Stimulated activated CD8-positive, alpha-beta memory T cell treated with anti-CD3 and anti-CD28 coated beads, Interleukin-7, amount 100 ng/mL, for 24 hours (primary cell): Measurements from ENCODE around the gene AK1.
A peak's percentile ranks its signal among the peaks of the same experiment; 100 is the strongest.

ENCODE experiments used
- DNase-seq: peaks from one replicate; pipeline ENCODE4 v3.0.0-alpha.2; 2020; ENCODE audit warnings: low read depth

AK1 gene

GRCh38 chr9:127908660-127908926 lies 31.1 kb upstream of the AK1 start:
- DNase-seq = no peak

DNA sequence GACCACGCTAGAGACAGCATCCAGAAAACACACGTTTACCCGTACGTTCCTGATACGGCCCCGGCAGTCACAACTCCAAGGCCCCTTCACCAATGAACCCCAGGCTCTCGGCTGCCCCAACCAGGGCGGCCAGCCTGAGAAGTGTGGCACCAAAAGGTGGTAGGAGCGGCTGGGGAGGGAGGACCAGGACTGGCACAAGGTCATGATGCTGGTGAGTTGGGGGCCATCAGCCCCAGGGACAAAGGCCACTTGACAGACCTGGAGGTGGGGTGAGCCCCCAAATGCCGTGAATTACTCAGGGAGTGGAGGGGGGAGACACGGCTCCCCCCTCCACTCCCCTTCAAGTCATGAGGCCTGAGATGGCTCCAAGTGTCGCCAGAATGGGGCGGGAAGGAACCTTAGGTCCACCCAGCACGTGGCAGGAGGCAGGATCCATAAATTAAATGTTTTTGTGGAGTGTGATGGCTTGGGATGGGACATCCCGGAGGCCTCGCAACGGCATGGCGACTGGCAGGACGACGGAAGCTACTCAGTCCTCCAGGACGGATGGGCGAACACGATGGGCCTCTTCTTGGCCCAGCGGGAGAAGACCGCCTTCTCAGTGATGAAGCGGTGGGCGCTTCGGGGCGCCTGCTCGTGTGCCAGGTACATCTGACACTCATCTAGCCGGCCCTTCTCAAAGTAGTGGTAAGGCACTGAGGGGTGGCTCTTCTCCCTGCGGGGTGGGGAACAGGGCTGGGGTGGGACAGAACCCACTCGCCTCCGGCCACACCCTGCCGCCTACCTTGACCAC lies 30.6 kb upstream of the AK1 start:
- no peak for DNase-seq

DNA sequence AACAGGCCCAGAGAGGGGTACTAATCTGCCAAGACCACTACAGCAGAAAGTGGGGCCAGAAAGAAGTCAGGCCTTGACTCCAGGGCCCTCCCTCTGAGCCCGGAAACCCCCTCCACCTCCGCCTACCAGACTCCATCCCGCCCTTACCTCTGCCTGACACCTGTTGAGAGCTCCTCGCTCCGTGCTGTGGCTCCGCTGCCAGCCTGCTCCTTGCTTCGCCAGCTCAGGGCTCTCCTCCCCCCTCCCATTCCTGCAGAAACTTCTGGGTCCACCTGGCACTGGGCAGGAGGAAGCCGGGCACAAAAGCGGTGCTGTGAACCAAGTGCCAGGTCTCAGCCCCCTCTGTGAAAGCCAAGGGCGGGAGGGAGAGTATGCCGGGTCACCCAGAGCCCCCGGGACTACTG lies 28.3 kb upstream of the AK1 start:
- DNase-seq = no peak

DNA sequence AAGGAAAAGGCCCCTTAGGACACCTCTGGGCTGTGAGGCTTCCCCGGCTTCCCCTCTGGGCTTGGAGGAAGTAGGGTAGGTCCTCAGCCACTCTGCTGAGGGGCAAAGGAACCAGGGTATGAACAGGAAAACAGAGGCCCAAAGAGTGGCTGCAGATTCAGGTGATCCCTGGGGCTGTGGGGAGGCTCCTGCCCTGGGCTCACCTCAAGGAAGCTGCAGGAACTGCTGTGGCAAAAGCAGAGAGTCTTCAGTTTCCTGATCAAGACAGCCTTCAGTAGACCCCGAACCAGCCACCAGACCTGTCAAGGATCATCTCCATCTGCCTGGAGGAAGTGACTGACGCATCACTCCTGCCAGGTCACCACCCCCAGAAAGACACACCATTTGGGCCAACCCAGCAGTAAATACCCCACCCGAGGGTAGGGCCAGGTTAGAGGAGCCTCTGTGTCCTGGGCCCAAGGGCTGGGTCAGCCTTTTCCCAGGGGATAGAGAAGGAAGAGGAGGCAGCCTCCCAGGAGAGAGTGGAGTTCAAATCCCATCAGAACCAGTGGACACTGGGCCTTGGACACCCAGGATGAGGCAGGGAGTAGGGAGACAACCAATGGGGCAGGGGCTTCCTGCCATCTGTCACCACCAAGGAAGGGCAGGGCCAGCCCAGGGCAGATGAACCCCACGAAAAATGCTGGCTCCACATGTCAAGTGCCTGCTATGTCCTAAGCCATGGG lies 27.7 kb upstream of the AK1 start:
- DNase-seq = no peak

- DNase-seq = no peak
These were observed 27.1 kb upstream of the AK1 start for GRCh38 chr9:127904561-127905003.

DNA sequence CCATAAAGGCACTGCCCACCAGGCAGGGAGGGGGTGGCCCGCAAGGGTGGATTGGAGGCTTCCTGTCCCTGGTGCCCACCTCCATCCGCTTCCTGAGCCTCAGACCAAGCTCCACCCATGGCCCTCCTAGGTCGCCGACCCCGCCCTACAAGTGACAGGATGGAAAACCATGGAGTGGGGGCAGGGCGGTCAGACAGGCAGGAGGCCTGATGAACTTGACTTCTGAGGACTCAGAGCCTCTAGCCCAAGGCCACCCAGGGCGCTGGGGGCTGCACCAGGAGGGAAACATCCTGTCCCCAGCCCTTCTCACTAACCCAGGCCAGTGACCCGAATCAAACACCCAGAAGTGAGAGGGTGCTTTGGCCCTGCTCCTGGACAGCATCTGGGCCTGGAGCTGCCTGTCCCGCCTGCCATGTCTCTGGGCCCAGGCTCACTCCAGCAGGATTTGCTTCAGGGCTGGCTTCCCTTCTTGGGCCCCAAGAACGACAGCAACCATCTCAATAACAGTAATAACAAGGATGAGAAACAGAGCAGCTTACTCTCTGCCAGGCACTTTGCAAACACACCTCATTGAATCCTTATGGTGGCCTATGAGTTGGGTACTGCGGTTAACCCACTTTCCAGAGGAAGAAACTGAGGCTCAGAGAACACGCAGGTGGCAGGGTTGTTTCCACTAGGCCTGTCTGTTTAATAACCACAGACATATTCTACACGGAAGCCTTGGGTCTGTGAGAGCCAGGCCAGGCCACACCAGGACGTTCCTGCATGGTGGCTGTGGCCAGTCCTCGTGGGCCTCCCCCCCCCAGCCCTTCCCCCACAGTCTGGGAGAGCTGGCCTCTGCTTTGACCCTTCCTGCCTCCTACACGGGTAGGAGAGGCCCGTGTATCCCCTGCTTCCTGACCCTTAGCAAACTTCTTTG lies 26.3 kb upstream of the AK1 start:
- DNase-seq = peak; percentile 74

DNA sequence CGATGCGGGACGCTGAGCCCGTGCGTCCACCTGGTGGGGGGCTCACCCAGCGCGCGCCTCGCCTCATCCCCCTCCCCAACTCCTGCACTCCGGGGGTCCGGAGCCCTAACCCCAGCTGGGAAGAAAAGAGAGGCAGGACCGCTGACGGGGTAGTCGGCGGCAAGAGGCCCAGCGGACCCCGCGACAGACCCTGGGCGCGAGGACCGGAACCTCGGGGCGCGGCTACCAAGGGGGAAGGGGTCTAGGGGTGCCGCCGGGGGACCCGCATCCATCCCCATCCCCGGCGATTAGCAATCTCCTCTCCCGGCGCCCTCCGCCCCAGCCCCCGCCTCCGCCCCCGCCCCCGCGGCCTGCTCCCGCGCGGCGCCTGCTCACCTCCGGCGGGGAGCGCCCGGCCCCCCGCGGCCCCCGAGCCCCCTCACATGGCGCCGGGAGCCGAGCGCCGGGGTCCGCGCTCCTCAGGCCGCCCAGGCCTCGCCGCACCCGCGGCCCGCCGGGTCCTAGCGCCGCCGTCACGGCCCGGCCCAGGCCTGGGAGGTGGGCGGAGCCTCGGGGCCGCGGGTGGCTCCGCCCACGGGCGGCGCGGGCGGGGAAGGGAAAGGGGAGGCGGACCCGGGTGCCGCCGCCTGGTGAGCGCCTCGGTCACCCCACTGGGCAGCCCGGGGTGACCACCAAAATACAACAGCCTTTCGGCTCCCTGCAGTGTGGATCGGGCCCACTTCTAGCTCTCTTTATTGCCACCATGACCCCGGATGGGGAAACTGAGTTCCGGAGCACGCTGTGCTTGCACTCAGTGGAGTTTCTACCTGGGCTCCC lies 21.9 kb upstream of the AK1 start, which contains the start of gene ST6GALNAC6:
ST6GALNAC6 (minus strand) TSS at position 476 of the 816 bp plus-strand sequence. CDS start 1,622 bp downstream, outside the sequence.
- DNase-seq = no peak

DNA sequence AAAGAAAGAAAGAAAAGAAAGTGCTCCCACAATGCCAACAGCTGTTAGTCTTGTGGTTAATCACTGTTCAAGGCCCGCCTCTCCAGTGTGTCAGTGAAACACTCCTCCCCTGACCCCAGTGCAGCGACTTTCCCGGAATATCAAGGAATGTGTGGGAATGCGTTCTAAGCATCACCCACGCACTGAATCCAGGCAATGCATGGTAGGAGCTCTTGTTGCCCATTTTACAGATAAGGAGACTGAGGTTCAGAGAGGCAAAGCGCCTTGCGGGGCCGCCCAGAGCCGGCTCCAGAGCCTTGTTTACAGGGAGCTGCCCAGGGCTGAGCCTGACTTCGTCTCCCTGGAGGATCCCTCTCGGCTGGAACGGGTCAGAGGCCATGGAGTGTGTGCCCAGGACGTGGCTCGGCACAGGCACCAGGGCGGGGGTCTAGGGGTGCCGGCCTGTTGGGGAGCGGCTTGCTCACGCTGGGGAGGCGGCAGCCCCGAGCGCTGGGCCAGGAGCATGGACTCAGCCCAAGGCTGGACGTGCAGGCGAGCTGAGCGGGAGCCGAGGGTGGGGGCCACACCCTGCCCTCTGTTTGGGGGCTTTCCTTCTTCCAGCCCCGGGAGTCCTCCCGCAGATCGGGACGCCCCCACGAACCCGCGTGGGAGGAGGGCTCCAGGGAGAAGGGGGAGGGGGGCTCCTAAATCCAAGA lies 21.1 kb upstream of the AK1 start:
- no peak for DNase-seq

DNA sequence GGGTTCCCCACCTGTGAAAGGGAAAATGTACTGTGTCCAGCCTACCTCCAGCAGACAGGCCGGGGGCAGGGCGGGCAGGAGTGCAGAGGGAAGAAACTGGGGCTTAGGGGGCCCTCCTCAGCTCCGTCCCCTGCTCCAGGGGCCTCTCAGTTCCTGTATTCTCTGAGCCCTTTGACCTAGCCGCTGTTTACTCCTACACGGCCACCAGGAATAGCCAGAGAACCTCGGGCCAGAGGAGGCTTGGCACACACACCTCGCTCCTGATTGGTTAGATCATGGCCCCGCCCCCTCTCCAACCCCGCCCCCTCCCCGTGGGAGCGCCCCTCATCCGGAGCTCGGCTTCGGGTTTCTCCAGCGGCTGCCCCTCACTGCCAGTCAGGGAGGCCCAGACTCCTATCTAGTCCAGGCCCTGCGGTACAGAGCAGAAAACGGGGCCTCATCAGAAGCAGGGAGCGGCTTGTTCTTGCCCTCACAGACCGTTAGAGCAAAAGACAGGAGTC lies 19.8 kb upstream of the AK1 start:
- DNase-seq = no peak

GRCh38 chr9:127896395-127897192 lies 19.1 kb upstream of the AK1 start:
- no peak for DNase-seq

GRCh38 chr9:127895811-127896210 lies 18.3 kb upstream of the AK1 start:
- DNase-seq = no peak

- DNase-seq = no peak
These were observed 15.9 kb upstream of the AK1 start for GRCh38 chr9:127893392-127893791.

DNA sequence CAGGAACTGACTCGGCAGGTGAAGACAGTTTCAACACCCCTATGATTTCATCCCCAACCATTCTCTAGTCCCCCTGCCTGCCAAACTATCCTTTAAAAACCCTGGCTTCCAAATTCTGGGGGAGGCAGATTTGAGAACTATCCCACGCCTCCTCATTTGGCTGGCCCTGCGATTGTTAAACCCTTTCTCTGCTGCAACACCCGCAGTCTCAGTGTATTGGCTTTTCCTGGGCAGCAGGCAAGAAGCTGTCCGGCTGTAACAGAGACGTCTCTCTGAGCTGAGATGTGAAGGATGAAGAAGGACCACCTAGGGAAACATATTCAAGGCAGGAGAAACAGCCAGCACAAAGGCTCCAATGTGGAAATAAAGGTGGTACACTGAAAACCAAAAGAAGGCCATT lies 15.4 kb upstream of the AK1 start:
- no peak for DNase-seq

GRCh38 chr9:127890053-127890452 lies 12.6 kb upstream of the AK1 start:
- no peak for DNase-seq

- DNase-seq = no peak
These were observed 10.3 kb upstream of the AK1 start for GRCh38 chr9:127887792-127888191.

DNA sequence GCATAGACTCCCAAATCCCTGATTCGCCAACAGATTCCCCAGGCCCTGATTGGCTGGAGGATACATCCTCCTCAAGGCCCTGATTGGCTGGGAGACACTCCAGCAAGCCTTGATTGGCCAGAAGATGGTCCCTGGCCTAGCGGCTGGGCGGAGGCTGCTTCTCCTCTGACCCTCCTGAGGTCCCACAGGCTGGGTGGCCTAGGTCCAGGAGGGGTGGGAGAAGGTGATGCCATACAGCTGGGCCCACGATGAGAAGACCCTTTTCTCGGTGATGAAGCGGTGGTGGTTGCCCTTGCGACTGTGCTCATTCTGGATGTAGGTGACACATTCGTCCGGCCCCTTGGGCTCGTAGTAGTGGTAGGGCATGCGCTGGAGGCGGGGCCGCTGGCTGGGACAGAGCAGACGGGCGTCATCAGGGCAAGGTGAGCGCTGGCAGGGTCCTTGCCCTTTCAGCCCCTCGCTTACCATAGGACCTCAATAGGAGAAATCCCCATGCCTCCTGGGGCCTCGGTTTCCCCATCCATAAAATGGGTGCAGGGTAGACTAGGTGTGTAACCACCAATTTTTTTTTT lies 9.0 kb upstream of the AK1 start:
- no peak for DNase-seq

DNA sequence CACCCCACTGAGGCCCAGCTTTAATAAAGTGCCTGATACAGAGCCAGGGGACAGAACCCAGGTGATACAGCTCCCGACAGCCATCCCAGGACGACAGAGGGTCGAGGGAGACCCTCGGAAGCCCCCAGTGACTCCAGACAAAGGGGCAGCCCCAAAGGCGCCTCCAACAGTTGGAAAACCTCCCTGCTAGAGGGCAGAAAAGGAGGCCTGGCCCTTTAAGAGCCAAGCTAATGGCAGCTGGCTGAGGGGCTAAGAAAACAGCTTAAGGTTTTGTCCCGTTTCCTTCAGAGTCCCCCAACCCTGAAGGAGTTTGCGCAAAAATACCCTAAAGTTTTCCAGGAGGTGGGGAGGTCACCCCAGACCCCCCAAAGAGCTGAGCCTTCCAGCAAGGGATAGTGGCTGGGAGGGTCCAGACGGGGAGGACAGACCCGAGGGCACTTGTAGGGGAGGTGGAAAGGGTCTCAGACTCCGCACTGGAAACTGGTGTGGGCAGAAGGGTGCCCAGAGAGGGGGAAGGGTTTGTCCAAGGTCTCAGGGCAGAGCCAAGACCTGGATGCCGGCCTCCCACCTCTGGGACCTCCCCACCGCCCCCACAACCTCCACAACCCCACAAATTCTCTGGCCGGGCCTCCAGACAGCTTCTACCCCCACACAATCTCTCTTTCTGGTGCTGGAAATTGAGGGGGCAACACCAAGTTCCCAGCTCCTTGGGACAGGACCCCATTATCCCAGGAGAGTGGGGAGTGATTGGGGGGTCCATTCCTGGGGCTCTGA lies 8.2 kb upstream of the AK1 start:
- no peak for DNase-seq

DNA sequence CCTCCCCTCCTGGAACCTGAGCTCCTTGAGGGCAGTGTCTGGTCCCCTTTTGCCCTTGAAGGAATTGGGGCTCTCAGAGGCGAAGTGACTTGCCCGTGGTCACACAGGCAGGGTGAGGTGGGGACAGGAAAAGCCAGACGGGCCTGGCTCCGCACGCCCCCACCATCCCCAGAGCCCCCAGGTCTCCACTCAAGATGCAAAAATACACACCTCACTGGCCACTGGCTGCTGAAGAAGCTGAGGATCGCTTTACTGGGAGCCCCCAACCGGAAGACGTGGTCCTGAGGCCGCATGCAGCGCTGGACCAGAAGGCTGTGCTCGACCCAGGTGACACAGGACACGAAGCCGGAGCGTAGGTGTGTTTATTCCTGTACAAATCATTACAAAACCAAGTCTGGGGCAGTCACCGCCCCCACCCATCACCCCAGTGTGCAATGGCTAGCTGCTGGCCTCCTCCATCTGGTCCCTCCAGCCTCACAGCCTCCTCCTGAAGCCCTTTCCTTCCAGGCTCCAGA lies 7.6 kb upstream of the AK1 start:
- no peak for DNase-seq

DNA sequence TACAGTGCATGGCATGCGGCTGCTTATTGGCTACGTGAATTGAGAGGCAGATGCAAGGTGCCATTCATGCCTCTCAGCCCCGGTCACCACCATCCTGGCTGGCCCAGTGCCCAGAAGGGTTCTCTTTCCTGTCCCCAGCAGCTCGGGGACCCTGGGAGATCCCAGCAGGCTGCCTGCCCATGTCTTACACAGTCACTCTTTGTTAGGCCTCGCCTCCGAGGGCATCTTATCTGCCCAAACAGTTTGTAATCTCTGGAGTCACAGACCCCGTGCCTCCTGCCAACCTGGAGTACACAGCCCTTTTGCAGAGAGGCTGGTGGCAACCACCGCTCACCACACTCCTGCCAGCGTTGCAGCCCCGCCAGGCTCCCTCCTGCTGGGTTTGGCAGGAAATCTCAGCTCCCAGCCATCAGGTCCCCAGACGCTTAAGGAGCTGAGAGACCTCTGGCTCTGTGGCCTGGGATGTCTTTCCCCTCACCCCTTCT lies 7.0 kb upstream of the AK1 start:
- DNase-seq = no peak
